Body of pancreas (tissue), 4 donors: Measurements from ENCODE around the gene CYP27B1. TPM values are rescaled to one million over a fixed set of nuclear protein-coding genes. Genes with fewer than 3 reads are reported as not detected.

Source experiments
- ATAC-seq: fragments of 150-250 bp; one replicate; pipeline ENCODE4 v1.9.1; 2016
- DNase-seq, 4 donors: peaks; one replicate each; pipeline ENCODE4 v3.0.0-alpha.2; 2019
- H3K27ac ChIP-seq, 4 donors: fragments of 200-600 bp; sonication (generic); 1 replicate in 3 of 4; 2 replicates in 1 of 4; pipeline versions ENCODE4 v1.5.1 to v1.6.1; 2016 to 2019; ENCODE audit warnings: mild to moderate bottlenecking in 1 of 4, mixed read lengths in 1 of 4, moderate library complexity in 1 of 4
- H3K27me3 ChIP-seq, 2 donors: fragments of 200-600 bp; sonication (generic); one replicate each; pipeline ENCODE4 v1.6.0; 2016; ENCODE audit warnings: mild to moderate bottlenecking in 1 of 2
- H3K36me3 ChIP-seq, 2 donors: fragments of 200-600 bp; sonication (generic); replicated peaks in 1 of 2; 2 replicates each; pipeline ENCODE4 v1.5.1; 2016; ENCODE audit warnings: low read depth in 2 of 2; ENCODE audit not compliant: insufficient read depth in 1 of 2
- H3K4me1 ChIP-seq: fragments of 200-600 bp; sonication (generic); one replicate; pipeline ENCODE4 v1.6.0; 2016
- H3K4me3 ChIP-seq, 2 donors: fragments of 200-600 bp; sonication (generic); 1 replicate in 1 of 2; 2 replicates in 1 of 2; pipeline ENCODE4 v1.5.1; 2016 to 2019
- H3K9me3 ChIP-seq, 3 donors: fragments of 200-600 bp; sonication (generic); 1 replicate in 2 of 3; 2 replicates in 1 of 3; pipeline ENCODE4 v1.5.1; 2016
- CTCF ChIP-seq, 7 experiments: fragments of 450-650 bp in 4 of 7; fragments of 200-600 bp in 3 of 7; sonication (generic) in 3 of 7; IDR thresholded peaks; one replicate each; pipeline ENCODE4 v1.5.1; 2016 to 2019; ENCODE audit warnings: antibody characterized with exemption in 7 of 7
- POLR2A ChIP-seq, 3 donors: fragments of 450-650 bp; IDR thresholded peaks; one replicate each; pipeline ENCODE4 v1.6.1; 2016; ENCODE audit warnings: antibody characterized with exemption in 3 of 3, mild to moderate bottlenecking in 2 of 3
- WGBS, 2 donors: methylation state at CpG; one replicate each; pipeline ENCODE4 v1.1.5; 2017; 5-methylcytosine and 5-hydroxymethylcytosine counted together
- intact Hi-C: fragments of 100-400 bp; cut with DNase I; formaldehyde crosslinking; loops from one replicate; pipeline ENCODE4 v1.15.1; 2023
- total RNA-seq, 2 donors: library from RNA; depleted of rRNA; stranded (reverse); fragments of >200 nt; gene quantifications; one replicate each; pipeline ENCODE4 v1.1.0, GENCODE V29; 2016

CYP27B1 gene
- total RNA-seq, 2 donors from 2014 or later: 2.6 to 3.6 TPM

- TF ChIP-seq CTCF (IDR thresholded peaks at IDR 0.05) (no peak), POLR2A (IDR thresholded peaks at IDR 0.05) (no peak)
- ATAC-seq (no peak), DNase-seq (no peak)
- WGBS, 2 donors: 86 to 88% methylated on average over 4 of the region's 4 CpGs
- Histone ChIP-seq H3K27me3 (no peaks in the 10 kb centered on the region), H3K4me3 (no peak overlapping the region), H3K36me3 (no peaks in the 10 kb centered on the region), H3K9me3 (no peaks in the 10 kb centered on the region), H3K4me1 (peaks cover 21% of the 10 kb centered on the region), H3K27ac (no peak overlapping the region)
- intact Hi-C loops: no loop called here
Measured at GRCh38 chr12:57757771-57758170, 9.1 kb downstream of the CYP27B1 start.

- WGBS, 2 donors: 38 to 40% methylated on average over 16 to 22 of the region's 22 CpGs
- Histone ChIP-seq H3K27ac (peak overlapping the region in 1 of 4 donors; percentile 89), H3K27me3 (no peaks in the 10 kb centered on the region), H3K4me3 (no peak overlapping the region), H3K9me3 (no peaks in the 10 kb centered on the region), H3K36me3 (no peaks in the 10 kb centered on the region), H3K4me1 (peaks cover 25% of the 10 kb centered on the region)
- TF ChIP-seq CTCF (IDR thresholded peaks at IDR 0.05) (peak; percentile 33 to 60 (median 58)), POLR2A (IDR thresholded peaks at IDR 0.05) (no peak)
- peak in 3 of 4 donors; percentile 43 to 54 (median 54) for DNase-seq
- no peak for ATAC-seq
- intact Hi-C loops: no loop called here
Measured at GRCh38 chr12:57756406-57757341, 10.2 kb downstream of the CYP27B1 start.

- WGBS, 2 donors: 1 to 2% methylated on average over 6 to 40 of the region's 76 CpGs
- TF ChIP-seq POLR2A (IDR thresholded peaks at IDR 0.05) (peak in 2 of 3 donors; percentile 26 to 31), CTCF (IDR thresholded peaks at IDR 0.05) (no peak)
- ATAC-seq (peak; percentile 7), DNase-seq (peak; percentile 54 to 65 (median 58))
- peak overlapping the region; percentile 46 to 65 for H3K4me3 ChIP-seq
- H3K36me3 ChIP-seq: no peaks in the 10 kb centered on the region
- intact Hi-C loops: no loop called here
- H3K4me1 ChIP-seq: peaks cover 34% of the 10 kb centered on the region
- H3K27me3 ChIP-seq: no peaks in the 10 kb centered on the region
- H3K9me3 ChIP-seq: no peaks in the 10 kb centered on the region
- H3K27ac ChIP-seq: peak overlapping the region; percentile 25 to 89 (median 72)
Measured at GRCh38 chr12:57755454-57756372, 11.2 kb downstream of the CYP27B1 start.

- Histone ChIP-seq H3K4me1 (peaks cover 38% of the 10 kb centered on the region), H3K36me3 (no peaks in the 10 kb centered on the region), H3K27ac (peak overlapping the region; percentile 25 to 89 (median 72)), H3K27me3 (no peaks in the 10 kb centered on the region), H3K9me3 (no peaks in the 10 kb centered on the region), H3K4me3 (peak overlapping the region; percentile 46 to 65)
- 3% methylated on average over 22 of the region's 34 CpGs; no CpG with 5 or more reads in 1 of the 2 donors for WGBS, 2 donors
- ATAC-seq: no peak
- intact Hi-C loops: no loop called here
- DNase-seq: no peak
- TF ChIP-seq POLR2A (IDR thresholded peaks at IDR 0.05) (no peak), CTCF (IDR thresholded peaks at IDR 0.05) (no peak)
Measured at GRCh38 chr12:57755194-57755453, 11.8 kb downstream of the CYP27B1 start.
